Measurements from ENCODE around the gene CELF4.

Gene CELF4

DNA sequence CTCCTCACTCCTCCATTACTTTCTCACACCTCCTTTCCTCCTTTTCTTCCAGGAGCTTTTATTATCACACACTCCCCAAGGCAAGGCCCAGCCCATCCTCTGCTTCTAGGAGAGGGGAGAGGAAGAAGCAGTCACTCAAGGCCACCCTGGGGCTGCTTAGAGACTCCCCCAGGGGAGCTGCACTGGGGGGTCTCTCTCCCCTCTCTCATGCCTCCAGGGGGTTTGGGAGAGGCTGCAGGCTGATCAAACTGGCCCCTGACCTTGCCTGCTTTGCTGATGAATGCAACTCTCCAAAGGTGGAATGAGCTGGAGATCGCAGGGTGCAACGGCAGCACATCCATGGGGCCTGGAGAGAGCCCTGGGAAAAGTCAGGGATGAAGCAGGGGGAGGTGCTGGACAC lies 216.9 kb downstream of the CELF4 start:
- DNase-seq (ENCODE audit: low spot score), result no peak

DNA sequence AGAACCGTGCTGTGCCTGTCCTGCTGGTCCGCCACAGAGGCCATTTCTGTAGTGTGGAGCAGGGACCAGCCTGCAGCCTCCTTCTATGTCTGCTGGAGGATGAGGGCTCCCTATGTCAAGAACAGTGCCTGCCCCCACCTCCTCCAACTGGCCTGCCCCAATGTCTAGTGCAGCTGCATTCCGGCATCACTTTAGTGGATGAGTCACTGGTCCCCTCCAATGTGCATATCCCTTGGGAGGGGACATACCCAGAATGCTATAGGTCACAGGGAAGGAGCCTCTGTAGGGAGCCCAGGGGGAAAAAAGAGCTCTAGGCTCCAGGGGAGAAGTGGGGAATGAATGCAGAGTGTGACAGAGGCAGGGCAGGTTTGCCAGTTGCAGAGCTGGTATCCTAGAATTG lies 219.6 kb downstream of the CELF4 start:
- DNase-seq (ENCODE audit: low spot score), result no peak

DNA sequence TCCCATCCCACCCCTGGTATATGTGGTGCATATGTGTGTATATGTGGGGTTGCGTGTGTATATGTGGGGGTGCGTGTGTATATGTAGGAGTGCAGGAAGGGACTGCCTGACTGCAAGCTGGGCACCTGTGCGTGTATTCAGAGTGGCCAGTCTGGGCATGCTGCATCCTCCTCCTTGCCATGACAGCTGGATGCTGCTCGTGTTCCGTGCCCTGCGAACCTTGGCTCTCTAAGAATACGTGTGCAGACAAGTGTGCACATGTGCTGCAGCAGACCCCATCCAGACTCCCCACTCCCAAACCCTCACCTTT lies 222.1 kb downstream of the CELF4 start:
- DNase-seq (ENCODE audit: low spot score), result no peak

DNA sequence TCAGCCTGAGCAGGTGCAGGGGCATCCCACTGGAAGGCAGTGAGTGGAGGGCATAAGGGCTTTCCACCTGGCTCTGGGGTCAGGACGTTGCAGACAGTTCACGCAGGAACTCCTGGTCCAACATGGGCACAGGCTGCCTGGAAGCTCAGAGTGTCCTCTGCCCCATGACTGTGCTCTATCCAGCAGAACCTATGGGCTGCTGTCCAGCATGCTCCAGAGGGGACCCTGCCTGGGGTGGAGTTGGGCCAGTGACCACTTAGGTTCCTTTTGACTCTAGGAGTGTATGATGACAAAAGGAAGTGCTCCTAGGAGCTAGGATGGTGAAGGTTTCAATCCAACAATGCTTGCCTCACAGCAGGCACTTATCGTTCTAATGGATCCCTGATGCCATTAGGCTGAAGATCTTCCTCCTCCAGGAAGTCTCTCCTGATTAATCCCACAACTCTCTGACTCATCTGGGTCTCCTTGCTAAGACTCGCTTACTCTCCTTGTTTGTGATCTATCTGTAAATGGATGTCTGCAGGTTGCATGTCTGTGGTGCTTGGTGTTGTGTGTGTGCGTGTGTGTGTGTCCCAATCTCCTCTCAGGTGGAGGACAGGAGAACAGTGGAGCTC lies 224.0 kb downstream of the CELF4 start:
- DNase-seq (ENCODE audit: low spot score), result no peak

DNA sequence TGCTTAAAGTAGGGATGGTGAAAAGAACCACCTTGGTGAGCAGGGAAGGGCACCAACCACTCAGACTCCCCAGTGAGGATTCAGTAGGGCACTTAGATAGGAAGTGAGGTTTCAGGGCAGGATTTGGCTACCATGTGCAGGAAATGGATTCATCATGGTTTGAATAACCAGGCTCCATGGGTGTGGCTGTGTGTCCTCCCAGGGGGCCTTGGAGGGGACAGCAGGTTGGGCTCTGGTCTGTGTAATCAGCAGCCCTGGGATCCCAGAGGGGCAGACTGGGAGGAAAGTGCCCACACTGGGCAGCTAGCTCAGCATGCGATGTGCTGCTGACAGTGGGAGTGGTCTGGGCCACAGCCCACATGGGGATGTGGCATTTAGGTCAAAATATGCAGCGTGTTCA lies 224.6 kb downstream of the CELF4 start:
- DNase-seq (ENCODE audit: low spot score), result no peak

DNA sequence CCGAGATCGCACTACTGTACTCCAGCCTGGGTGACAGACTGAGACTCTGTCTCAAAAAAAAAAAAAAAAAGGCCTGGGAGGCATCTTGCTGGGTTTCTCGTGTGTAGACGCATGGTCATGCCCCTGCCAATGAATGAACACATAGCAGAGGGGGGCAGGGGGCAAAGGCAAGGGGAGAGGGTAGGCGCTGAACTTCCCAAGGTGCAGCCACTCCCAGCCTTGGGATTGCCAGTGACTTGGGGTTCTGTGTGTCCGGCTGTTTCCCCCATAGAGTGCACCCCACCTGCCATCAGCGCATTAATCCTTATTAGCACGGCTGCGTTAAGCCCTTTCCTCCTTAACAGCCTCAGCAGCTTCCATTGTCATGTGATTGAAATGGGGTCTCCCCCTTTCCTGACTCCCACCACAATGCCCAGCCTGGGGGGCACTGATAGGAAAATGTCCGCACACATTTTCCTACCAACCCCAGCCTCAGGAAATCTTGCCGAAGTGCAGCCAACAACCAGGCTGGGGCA lies 225.8 kb downstream of the CELF4 start:
- DNase-seq (ENCODE audit: low spot score), result peak; percentile 67

DNA sequence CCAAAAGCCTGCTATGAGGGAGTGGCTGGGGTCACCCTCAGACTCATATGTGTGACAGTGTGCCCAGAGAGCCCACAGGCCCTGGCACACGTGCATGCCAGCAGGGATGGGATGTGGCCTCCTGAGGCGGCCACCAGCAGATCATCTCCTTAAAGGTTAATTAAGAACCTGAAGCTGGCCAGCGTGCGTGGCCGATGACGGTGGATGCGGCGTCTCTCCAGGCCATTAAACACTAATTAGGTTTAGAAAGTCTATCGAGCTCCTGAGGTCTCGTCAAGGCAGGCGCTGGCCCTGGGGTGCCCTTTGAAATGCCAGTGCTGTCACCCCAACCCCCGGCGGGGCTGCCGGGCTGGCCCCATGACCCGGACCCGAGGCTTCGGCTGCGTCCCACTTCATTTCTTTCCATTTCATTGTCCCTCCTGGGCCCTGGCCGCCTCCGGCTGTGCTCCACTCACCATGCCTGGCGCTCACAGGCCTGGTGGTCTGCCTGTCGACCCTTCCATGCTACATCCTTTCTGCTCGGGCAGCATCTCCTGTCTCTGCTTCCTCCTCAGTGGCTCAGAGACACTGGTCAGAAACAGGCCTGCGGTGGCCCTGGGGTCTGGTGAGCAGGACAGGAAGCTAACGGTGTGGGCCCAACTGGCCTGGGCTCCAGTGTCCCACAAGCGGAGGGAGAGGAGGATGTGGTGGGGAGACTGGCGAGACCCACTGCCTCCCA lies 228.9 kb downstream of the CELF4 start:
- no peak for DNase-seq (ENCODE audit: low spot score)

DNA sequence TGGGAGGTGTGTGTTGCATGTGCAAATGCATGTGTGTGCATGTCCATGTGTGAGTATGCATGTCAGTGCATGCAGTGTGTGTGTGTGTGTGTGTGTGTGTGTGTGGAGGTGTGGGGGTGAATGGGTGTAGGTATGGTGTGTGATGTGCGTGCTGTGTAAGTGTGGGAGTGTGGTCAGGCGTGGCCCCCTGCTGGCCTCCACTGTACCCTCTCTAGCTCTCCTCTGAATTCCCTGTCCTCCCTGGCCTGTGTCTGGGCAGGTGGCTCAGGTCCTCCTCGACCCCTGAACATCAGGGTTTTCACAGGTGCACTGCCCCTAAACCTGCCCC lies 230.2 kb downstream of the CELF4 start:
- DNase-seq (ENCODE audit: low spot score), result peak; percentile 75

DNA sequence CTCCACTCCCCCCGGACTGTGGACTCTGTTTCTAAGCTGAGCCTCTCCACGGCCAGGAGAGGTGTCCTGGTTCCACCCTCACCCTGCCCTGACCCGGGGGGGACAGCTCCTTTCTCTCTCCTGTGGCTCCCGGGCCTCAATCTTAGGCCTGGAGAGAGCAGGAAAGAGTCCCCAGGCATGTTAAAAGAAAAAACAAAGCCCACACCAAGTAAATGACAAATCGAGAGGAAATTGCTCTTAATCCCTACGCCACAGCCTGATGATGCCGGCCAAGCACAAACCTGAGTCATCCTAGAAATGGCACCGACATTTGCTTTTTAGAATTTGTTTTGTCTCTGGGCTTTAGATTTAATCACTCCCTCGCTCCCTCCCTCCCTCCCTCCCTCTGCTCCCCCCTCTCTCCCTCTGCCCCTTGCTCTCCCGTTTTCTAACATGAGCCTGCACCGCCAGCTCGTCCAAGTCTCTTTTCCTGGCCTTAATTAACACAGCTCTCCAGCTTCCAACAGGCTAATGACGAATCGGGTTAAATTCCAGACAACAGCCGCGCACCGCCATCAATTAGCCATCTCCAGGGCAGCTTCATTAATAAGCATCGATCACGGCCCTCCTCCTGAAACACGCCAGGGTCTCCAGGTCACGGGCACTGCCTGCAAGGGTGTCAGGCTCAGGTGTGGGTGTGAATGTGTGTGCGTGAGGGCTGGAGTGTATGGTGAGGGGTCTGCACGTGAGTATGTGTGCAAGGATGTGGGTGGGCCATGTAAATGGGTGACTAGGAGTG lies 230.8 kb downstream of the CELF4 start:
- DNase-seq (ENCODE audit: low spot score), result no peak

DNA sequence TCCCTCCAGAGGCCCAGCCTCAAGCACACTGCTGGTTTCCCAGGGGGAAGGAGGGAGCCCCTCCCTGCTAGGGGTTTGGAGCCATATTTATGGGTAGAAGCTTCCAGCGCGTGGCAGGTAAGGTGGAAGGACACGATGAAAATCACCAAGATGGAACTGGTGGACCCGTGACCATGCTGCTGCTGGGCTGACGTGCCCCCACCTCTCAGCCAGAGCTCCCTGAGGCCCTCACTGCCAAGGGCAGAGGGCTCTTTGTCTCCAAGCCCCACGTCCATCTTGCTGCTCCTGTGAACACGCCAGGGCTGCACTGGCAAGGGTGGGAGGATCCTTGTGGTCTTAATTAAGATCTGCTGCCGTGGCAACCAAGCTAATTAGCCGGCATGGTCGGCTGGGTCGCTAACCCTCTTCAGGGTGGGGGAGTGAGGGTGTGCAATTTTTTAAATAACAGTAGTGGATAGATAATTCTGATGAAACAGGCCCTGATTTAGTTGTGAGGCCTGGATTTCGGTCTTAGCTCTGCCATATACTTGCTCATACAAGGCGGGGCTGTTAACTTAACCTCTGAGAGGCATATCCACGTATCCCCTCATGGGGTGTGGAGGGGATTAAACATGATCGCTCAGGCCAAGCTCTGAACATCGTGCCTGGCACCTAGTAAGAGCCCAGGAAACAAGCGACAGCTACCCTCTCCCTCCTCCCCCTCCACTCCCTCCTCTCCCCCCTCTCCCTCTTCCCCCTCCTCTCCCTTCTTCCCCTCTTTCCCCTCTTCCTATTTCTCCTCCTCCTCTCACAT lies 232.8 kb downstream of the CELF4 start:
- no peak for DNase-seq (ENCODE audit: low spot score)

DNA sequence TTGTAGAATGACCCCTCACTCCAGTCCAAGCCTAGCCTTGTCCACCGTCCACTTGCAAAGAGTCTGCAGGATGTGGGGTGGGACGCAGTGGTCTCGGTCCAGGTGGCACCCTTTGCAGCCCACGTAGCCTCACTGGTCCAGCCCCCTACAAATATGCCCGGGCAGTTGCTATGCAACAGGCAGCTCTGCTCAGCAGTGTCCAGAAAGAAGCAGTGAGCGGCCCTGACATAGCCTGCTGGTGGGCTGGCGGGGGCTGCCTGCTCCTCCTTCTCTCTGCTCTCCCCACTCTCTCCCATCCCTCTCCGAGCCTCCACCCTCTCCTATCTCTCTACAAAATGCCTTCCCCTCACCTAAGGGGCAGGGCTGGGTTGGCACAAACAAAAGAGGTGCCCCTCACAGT lies 233.4 kb downstream of the CELF4 start:
- DNase-seq (ENCODE audit: low spot score), result no peak

DNA sequence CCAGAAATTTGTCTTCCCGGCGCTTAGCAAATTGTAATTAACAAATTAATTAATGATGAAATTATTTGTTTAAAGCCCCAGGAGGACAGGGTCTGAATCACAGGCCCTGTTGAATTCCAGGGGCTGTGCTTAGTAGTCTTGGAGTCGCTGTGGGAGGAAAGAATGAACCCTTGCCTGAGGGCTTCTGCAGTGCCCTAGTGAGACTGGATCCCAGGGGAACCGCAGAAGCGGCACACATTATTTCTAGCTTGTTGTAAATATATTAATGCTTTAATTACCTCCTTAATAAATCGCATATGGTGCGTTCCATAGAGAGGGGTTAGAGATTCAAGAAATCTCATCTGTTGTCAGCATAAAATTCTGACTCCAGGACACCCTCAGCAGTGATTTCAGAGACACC lies 235.4 kb downstream of the CELF4 start:
- DNase-seq (ENCODE audit: low spot score), result peak; percentile 67

DNA sequence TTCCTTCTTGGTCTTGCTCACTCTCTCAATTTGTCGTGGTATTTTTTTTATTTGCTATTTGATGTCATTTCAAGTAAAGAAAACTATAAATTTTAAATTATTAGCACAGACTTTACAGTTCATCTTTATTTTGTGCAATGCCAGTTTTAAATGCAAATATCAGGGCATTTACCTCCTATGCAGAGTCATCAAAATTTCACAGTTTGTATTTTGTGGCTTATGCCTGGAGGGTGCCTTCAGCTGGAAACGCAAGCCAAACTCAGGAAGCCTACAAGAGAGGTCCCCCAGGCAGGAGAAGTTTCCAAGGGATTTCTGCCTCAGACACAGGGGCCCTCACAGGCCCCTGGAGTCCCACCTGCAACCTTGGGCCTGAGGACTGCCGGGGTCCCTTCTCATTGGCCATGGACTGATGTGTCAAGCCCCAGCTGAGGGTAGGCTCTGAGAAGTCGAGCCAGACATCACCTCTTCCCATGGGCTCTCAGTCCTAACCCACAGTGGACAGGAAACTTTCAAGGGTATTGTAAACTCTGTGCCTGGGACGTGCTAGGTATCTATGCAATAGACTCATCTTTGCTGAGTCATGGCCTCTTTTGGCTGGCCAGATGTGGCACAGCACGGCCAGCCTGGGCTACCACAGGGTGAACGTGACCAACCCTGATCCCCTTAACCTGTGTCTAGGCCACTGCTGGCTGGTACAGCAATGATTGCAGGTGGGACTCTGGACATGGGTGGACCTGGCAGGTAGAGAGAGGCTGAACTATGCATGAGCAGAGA lies 236.5 kb downstream of the CELF4 start:
- no peak for DNase-seq (ENCODE audit: low spot score)

DNA sequence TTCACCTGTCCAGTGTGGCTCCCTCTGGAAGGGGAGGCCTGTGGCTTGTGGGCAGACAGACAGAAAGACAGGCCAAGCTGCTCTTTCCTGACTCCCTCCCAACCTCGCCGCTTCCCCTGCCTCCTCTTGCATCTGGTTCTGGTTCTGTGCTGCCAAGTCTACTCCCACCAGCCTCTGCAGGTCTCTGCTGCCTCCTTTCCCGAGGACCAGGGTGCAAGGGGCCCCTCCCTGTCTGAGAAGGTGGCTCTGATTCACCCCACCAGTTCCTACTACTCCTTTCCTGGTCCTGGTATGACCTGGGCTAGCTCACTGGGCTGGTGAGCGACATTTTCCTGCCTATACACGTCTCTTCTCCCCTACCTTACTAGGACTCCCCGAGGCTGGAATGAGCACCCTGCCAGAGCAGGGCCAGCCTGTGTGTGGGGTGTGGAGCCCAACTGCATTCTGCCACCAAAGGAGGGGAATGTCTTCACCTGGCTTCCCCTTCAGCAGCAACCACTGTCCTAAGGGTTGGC lies 238.5 kb downstream of the CELF4 start:
- no peak for DNase-seq (ENCODE audit: low spot score)

DNA sequence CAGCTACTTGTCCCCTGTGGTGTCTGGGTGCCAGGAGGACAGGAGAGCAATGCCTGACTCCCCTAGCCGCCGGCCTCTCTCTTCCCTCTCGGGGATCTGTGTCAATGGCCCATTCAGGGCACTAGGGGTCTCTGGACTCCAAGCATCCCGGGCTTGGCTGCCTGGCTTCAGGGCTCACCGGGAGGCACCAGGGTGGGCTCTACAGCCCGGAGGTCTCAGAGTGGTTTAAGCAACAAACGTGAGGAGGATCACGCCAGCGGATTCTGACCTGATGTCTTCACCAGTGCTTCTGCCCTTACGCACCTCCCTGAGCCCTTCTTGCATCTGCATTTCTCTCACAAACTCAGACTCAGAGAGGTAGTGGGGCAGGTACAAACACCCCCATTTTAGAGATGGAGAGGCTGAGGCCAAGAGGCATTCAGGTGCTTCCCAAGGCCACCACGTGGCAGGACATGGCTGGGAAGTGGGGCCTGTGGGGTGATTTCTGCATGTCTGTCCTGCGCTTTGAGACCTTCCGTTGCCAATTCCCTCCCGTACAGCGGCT lies 243.0 kb downstream of the CELF4 start:
- peak; percentile 90 for DNase-seq (ENCODE audit: low spot score)

DNA sequence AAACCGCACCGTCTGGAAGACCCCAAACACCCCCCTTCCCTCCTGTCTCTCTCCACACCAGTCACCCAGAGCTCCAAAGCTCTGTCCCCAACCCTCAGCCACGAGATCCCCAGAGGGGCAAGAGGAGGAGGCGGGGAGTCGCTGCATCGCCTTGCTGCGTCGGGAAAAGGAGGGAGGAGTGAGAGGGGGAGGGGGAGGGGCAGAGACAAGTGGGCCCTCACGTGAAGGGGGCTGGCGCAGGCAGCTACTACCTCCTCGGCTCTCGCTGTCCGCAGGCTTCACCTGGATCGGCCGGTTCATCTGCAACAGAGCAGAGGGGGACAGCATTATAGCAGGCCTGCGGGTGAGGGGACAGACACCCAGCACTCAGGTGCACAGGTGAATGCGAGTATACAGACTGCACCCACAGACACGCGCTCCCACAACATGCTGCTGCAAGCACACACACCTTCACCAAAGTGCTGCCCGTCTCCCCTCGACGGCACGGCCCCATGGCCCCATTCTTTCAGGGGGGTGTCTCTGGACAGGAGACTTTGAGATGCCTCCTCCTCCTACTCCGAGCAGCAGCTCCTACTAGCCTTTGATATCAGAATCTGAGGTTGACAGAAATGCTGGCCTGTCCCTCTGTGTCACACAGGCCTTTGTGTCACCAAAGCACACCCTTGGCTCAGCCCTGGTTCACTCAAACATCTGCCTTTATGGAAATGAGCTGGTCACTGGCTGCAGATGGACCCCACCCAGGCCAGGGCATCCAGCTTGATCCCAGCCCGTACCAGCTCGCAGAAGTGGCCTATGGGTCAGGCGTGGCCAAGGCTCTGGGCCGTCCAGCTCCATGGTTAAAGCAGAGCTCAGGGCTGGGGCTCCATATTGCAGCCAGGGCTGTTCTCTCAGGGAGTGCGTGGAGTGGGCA lies 243.8 kb downstream of the CELF4 start:
- no peak for DNase-seq (ENCODE audit: low spot score)

DNA sequence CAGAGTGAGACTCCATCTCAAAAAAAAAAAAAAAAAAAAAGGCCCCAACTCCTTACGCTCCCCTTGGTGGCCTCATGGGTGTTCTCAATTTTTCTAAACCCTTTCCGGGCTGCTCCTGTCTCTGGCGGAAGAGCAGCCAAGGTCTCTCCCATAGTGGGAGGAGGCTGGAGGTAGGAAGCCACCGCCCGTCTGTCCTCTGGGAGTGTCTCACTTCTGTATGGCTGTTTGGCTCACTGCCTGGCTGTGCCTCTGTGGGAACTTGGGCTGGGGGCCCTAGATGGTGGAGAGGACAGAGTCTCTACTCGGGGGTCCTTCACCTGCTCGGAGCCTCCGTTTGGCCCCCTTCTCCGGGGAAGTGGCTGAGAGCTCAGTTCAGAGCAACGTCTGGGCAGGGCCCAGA lies 245.3 kb downstream of the CELF4 start:
- no peak for DNase-seq (ENCODE audit: low spot score)

DNA sequence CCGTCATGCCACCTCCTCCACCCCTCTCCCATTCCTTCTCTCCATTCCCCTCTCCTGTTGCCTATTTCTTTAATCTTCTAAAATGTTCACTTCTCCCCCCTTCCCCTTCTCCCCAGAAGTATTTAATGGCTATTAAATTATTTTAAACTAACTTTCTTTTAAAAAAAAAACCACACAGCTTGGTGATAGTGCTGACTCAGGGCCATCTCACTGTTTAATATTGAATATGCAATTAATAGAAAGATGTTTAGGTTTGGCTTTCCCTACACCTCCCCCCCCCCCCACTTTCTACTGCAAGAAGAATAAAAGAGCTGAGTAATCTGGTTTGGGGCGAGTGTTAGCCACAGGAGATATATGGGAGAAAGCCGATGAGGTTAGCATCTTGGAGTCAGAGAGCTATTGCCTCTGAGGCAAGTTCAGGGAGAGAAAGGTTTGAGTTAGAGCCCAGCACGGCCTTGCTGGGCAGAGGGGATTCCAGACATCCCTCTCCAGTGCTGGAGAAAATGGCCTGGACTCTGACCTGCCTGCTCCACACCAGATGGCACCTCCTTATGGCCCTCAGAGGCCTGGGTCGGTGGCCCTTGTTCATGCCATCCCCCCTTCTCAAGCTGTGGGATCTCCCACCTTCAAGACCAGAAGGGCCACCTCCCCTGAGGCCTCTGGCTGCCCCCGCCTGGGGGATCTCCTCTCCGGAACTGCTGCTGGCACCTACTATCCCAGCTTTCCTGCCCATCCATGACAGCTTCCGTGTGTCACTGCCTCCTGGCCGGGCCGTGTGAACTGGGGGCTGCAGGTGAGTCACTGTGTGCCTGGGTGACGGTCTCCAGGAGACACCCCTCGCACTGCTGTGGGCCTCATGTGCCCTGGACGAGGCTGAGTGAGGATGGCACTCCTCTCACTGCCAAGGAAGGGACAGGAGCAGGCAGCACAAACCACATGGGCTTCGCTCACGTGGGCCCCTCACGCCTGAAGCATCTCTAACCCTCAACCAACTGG lies 246.9 kb downstream of the CELF4 start:
- no peak for DNase-seq (ENCODE audit: low spot score)

DNA sequence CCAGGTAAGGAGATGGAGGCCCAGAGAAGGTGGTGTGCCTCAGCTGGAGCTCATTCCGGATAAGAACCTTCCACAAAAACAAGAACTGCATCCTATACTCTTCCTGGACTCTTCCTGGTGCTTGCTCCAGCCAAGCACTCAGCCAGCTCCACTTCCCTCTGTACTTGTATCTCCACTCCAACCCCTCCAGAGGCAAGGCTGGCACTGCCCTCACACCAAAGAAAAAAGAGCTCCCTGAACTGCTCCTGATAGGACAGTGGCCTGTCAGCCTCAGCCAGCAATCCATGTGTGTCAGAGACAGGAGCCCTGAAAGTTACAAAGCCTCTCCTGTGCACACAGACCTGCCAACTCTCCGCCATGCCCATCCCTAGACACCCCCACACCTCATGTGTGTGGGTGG lies 248.1 kb downstream of the CELF4 start:
- no peak for DNase-seq (ENCODE audit: low spot score)
